Measurements from ENCODE around the gene TPRG1. TPM values are rescaled to one million over a fixed set of nuclear protein-coding genes. Genes with fewer than 3 reads are reported as not detected.

TPRG1 gene
- total and polyA plus RNA-seq, 2 donors (not counting 1 experiment from before 2014, with no cell fraction given) = 0.21 to 0.39 TPM

DNA sequence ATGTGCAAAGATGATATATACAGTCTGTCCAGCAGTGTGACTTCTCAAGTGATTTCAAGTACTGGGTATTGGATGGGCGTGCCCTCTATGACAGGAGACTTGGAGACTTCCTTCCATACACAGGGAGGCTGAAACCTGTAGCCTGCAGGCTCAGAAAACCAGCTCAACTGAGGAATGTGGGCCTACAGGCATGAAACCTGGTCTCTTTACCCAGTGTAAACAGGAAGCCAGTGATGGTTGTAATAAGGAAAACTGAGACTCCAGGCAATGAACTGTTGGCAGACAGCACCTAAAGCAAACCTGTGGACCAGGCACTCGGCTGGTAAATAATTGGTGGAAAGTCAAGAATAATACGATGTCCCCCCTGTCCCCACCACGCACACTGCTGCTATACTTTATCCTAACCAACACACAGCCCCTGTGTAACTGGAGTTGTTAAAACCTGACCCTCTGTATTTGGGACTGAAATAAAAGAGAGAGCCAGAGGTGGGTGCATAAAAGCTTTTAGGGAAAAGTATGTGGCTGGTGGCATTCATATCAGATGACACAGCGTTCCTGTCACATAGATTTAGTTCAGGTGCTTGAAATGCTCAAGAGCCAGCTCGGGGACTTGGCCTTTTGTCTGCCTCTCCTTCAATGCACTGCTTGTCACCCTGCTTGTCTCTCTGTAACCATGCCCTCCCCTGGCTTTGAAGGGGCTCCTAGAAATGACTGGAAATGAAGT, 144.7 kb downstream of the TPRG1 start:
- Histone ChIP-seq H4K20me1 (ENCODE audit: control insufficient read depth, insufficient read depth, low read length, poor library complexity, severe bottlenecking) (no peaks in the 10 kb centered on the region), H3K36me3 (replicated peaks in 1 of 2; ENCODE audit: control extremely low read depth in 1 of 2, control insufficient read depth in 1 of 2, extremely low read depth in 1 of 2, insufficient read depth in 2 of 2, low read length in 1 of 2) (no peaks in the 10 kb centered on the region), H3K4me1 (ENCODE audit: control insufficient read depth in 2 of 2, insufficient read depth in 2 of 2, low read length in 2 of 2) (no peaks in the 10 kb centered on the region), H3K4me2 (replicated peaks; ENCODE audit: low read depth, low read length, poor library complexity, severe bottlenecking) (no peak overlapping the region), H3K4me3 (ENCODE audit: control extremely low read depth in 1 of 5, extremely low read depth in 1 of 5, insufficient read depth in 1 of 5, low read depth in 2 of 5, low read length in 4 of 5) (no peak overlapping the region), H2AFZ (ENCODE audit: insufficient read depth, low read depth, low read length, poor library complexity, severe bottlenecking) (no peak overlapping the region), H3K9ac (ENCODE audit: low read length) (no peak overlapping the region), H3K79me2 (ENCODE audit: control insufficient read depth, insufficient read depth, low read length) (no peaks in the 10 kb centered on the region), H3K27me3 (replicated peaks in 1 of 4; ENCODE audit: control extremely low read depth in 1 of 4, control insufficient read depth in 3 of 4, insufficient read depth in 4 of 4, low read length in 3 of 4) (peaks cover 0 to 17% (median 5%) of the 10 kb centered on the region in 4 experiments), H3K9me3 (ENCODE audit: control extremely low read depth in 1 of 3, control insufficient read depth in 2 of 3, insufficient read depth in 1 of 3, low read length in 2 of 3) (no peaks in the 10 kb centered on the region), H3K27ac (ENCODE audit: low read length in 2 of 2) (no peak overlapping the region)
- H3K9me3 Mint-ChIP-seq (ENCODE audit: insufficient read depth) = no peaks in the 10 kb centered on the region
- H3K27ac Mint-ChIP-seq = no peak overlapping the region
- POLR2A ChIA-PET = no interaction called here
- ATAC-seq (ENCODE audit: low read depth) (no peak), DNase-seq (no peak)
- TF ChIP-seq EZH2 (IDR thresholded peaks at IDR 0.05; ENCODE audit: borderline replicate concordance, insufficient read depth, low read depth, low read length, poor library complexity, severe bottlenecking) = no peak
- TF ChIP-seq, protein P1, sequence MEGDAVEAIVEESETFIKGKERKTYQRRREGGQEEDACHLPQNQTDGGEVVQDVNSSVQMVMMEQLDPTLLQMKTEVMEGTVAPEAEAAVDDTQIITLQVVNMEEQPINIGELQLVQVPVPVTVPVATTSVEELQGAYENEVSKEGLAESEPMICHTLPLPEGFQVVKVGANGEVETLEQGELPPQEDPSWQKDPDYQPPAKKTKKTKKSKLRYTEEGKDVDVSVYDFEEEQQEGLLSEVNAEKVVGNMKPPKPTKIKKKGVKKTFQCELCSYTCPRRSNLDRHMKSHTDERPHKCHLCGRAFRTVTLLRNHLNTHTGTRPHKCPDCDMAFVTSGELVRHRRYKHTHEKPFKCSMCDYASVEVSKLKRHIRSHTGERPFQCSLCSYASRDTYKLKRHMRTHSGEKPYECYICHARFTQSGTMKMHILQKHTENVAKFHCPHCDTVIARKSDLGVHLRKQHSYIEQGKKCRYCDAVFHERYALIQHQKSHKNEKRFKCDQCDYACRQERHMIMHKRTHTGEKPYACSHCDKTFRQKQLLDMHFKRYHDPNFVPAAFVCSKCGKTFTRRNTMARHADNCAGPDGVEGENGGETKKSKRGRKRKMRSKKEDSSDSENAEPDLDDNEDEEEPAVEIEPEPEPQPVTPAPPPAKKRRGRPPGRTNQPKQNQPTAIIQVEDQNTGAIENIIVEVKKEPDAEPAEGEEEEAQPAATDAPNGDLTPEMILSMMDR (IDR thresholded peaks at IDR 0.05) = no peak
- intact Hi-C loops (cut with micrococcal nuclease) = no loop called here
- H3K27me3 Mint-ChIP-seq = peaks cover 65% of the 10 kb centered on the region
- no peak overlapping the region for H3K4me3 Mint-ChIP-seq
- H3K4me1 Mint-ChIP-seq = no peaks in the 10 kb centered on the region
- CTCF ChIA-PET = no interaction called here
- 90% methylated on average over 2 of the region's 6 CpGs for WGBS (ENCODE audit: insufficient coverage)

- Histone ChIP-seq H3K9ac (ENCODE audit: low read length) (no peak overlapping the region), H3K4me2 (replicated peaks; ENCODE audit: low read depth, low read length, poor library complexity, severe bottlenecking) (no peak overlapping the region), H3K9me3 (ENCODE audit: control extremely low read depth in 1 of 3, control insufficient read depth in 2 of 3, insufficient read depth in 1 of 3, low read length in 2 of 3) (no peaks in the 10 kb centered on the region), H3K27ac (ENCODE audit: low read length in 2 of 2) (no peak overlapping the region), H3K36me3 (replicated peaks in 1 of 2; ENCODE audit: control extremely low read depth in 1 of 2, control insufficient read depth in 1 of 2, extremely low read depth in 1 of 2, insufficient read depth in 2 of 2, low read length in 1 of 2) (no peaks in the 10 kb centered on the region), H2AFZ (ENCODE audit: insufficient read depth, low read depth, low read length, poor library complexity, severe bottlenecking) (no peak overlapping the region), H3K4me3 (ENCODE audit: control extremely low read depth in 1 of 5, extremely low read depth in 1 of 5, insufficient read depth in 1 of 5, low read depth in 2 of 5, low read length in 4 of 5) (no peak overlapping the region), H4K20me1 (ENCODE audit: control insufficient read depth, insufficient read depth, low read length, poor library complexity, severe bottlenecking) (no peaks in the 10 kb centered on the region), H3K79me2 (ENCODE audit: control insufficient read depth, insufficient read depth, low read length) (no peaks in the 10 kb centered on the region), H3K4me1 (ENCODE audit: control insufficient read depth in 2 of 2, insufficient read depth in 2 of 2, low read length in 2 of 2) (no peaks in the 10 kb centered on the region), H3K27me3 (replicated peaks in 1 of 4; ENCODE audit: control extremely low read depth in 1 of 4, control insufficient read depth in 3 of 4, insufficient read depth in 4 of 4, low read length in 3 of 4) (peaks cover 0 to 24% (median 10%) of the 10 kb centered on the region in 4 experiments)
- H3K27me3 Mint-ChIP-seq = peaks cover 75% of the 10 kb centered on the region
- no peak for DNase-seq
- ChIA-PET CTCF (no interaction called here), POLR2A (no interaction called here)
- intact Hi-C loops (cut with micrococcal nuclease) = no loop called here
- H3K27ac Mint-ChIP-seq = no peak overlapping the region
- H3K4me3 Mint-ChIP-seq = no peak overlapping the region
- no peaks in the 10 kb centered on the region for H3K9me3 Mint-ChIP-seq (ENCODE audit: insufficient read depth)
- no CpG with 5 or more reads among the region's 3 CpGs for WGBS (ENCODE audit: insufficient coverage)
- ATAC-seq (ENCODE audit: low read depth) = no peak
- TF ChIP-seq EZH2 (IDR thresholded peaks at IDR 0.05; ENCODE audit: borderline replicate concordance, insufficient read depth, low read depth, low read length, poor library complexity, severe bottlenecking) = no peak
- TF ChIP-seq, protein P1 (IDR thresholded peaks at IDR 0.05) = no peak
- H3K4me1 Mint-ChIP-seq = no peaks in the 10 kb centered on the region
Observed at GRCh38 chr3:189317911-189318310, 146.1 kb downstream of the TPRG1 start.

All from B cell (primary cell).